SK-N-SH (cell line): Measurements from ENCODE around the gene NEIL3. TPM values are rescaled to one million over a fixed set of nuclear protein-coding genes. Genes with fewer than 3 reads are reported as not detected.
A peak's percentile ranks its signal among the peaks of the same experiment; 100 is the strongest.

ENCODE experiments used
- CTCF ChIA-PET: fragments of 300-600, 350-600 bp; formaldehyde crosslinking; extraction: SDS; loops from one replicate; lab custom pipeline; 2021; lab: Yijun Ruan, JAX
- POLR2A ChIA-PET: fragments of 350-600 bp; sonication (Branson Sonifier 250); formaldehyde crosslinking; extraction: SDS; loops from one replicate; lab custom pipeline; 2020; ENCODE audit warnings: antibody characterized with exemption, inconsistent platforms; lab: Yijun Ruan, JAX
- DNase-seq: peaks from one replicate; pipeline ENCODE4 v3.0.0; 2012
- H2AFZ ChIP-seq: fragments of 200-600 bp; sonication (generic); 2 replicates; pipeline ENCODE4 v1.8.1; 2016; ENCODE audit warnings: antibody characterized with exemption, mild to moderate bottlenecking, low read depth
- H3F3A ChIP-seq: fragments of 200-600 bp; sonication (generic); replicated peaks from 2 replicates; pipeline ENCODE3; 2016; ENCODE audit warnings: antibody characterized with exemption, mild to moderate bottlenecking; ENCODE audit not compliant: insufficient read depth
- H3K27ac ChIP-seq, 2 experiments: fragments of 200-500 bp in 1 of 2; fragments of 200-600 bp in 1 of 2; sonication (Bioruptor generic) in 1 of 2; sonication (generic), shearing (Covaris generic) in 1 of 2; 2 replicates each; pipeline versions ENCODE4 v1.5.1 to v1.6.1; 2014 to 2016; ENCODE audit warnings: low read depth in 2 of 2, inconsistent platforms in 1 of 2, low read length in 1 of 2, mild to moderate bottlenecking in 1 of 2, mixed read lengths in 1 of 2
- H3K27me3 ChIP-seq: fragments of 200-600 bp; sonication (generic), shearing (Covaris generic); 2 replicates; pipeline ENCODE4 v1.6.1; 2016; ENCODE audit warnings: mixed run types; ENCODE audit not compliant: insufficient read depth
- H3K36me3 ChIP-seq, 2 experiments: fragments of 200-500 bp in 1 of 2; fragments of 200-600 bp in 1 of 2; sonication (Bioruptor generic) in 1 of 2; sonication (generic) in 1 of 2; replicated peaks in 1 of 2; 2 replicates each; pipeline versions ENCODE3 to v1.5.1; 2014 to 2016; ENCODE audit warnings: low read length in 1 of 2, mild to moderate bottlenecking in 1 of 2; ENCODE audit not compliant: insufficient read depth in 2 of 2, control insufficient read depth in 1 of 2
- H3K4me1 ChIP-seq, 2 experiments: fragments of 200-500 bp in 1 of 2; fragments of 200-600 bp in 1 of 2; sonication (Bioruptor generic) in 1 of 2; sonication (generic), shearing (Covaris generic) in 1 of 2; 2 replicates each; pipeline versions ENCODE4 v1.5.1 to v1.6.1; 2014 to 2016; ENCODE audit warnings: low read depth in 1 of 2, low read length in 1 of 2, mixed run types in 1 of 2; ENCODE audit not compliant: insufficient read depth in 2 of 2, control insufficient read depth in 1 of 2
- H3K4me2 ChIP-seq: fragments of 200-600 bp; sonication (generic), shearing (Covaris generic); 2 replicates; pipeline ENCODE4 v1.6.1; 2017; ENCODE audit warnings: mixed run types
- H3K4me3 ChIP-seq, 2 experiments: fragments of 200-500 bp in 1 of 2; fragments of 200-600 bp in 1 of 2; sonication (Bioruptor generic) in 1 of 2; sonication (generic), shearing (Covaris generic) in 1 of 2; 2 replicates each; pipeline versions ENCODE4 v1.5.1 to v1.8.1; 2014 to 2016; ENCODE audit warnings: low read depth in 2 of 2, inconsistent platforms in 1 of 2, low read length in 1 of 2, mild to moderate bottlenecking in 1 of 2, mixed read lengths in 1 of 2, moderate library complexity in 1 of 2
- H3K79me2 ChIP-seq: fragments of 200-600 bp; sonication (generic); 2 replicates; pipeline ENCODE4 v1.8.1; 2017; ENCODE audit warnings: mild to moderate bottlenecking; ENCODE audit not compliant: insufficient read depth
- H3K9ac ChIP-seq: fragments of 200-600 bp; sonication (generic); 2 replicates; pipeline ENCODE4 v1.6.1; 2017; ENCODE audit warnings: mixed run types
- H3K9me2 ChIP-seq: fragments of 200-600 bp; sonication (generic); 2 replicates; pipeline ENCODE4 v1.6.1; 2017; ENCODE audit warnings: mixed run types
- H3K9me3 ChIP-seq: fragments of 200-600 bp; sonication (generic); 2 replicates; pipeline ENCODE4 v1.6.1; 2017; ENCODE audit warnings: mixed run types, mild to moderate bottlenecking, moderate library complexity
- H4K20me1 ChIP-seq: fragments of 200-600 bp; sonication (generic); 2 replicates; pipeline ENCODE4 v1.6.1; 2017; ENCODE audit warnings: mild to moderate bottlenecking, mixed run types; ENCODE audit not compliant: insufficient read depth
- CHD2 ChIP-seq: fragments of 150-350 bp; IDR thresholded peaks from 2 replicates; pipeline ENCODE4 v1.6.1; 2018; ENCODE audit warnings: low read length; ENCODE audit not compliant: partially characterized antibody
- ELF1 ChIP-seq: IDR thresholded peaks from 2 replicates; pipeline ENCODE4 v1.4.0; 2012
- EZH2phosphoT487 ChIP-seq: fragments of 200-600 bp; sonication (generic); IDR thresholded peaks from 2 replicates; pipeline ENCODE4 v1.6.1; 2017; ENCODE audit warnings: low read depth, mixed run types, mild to moderate bottlenecking, antibody characterized with exemption, moderate library complexity, borderline replicate concordance
- FOSL2 ChIP-seq: IDR thresholded peaks from 2 replicates; pipeline ENCODE4 v1.4.0; 2012; ENCODE audit warnings: low read depth, mild to moderate bottlenecking, moderate library complexity, borderline replicate concordance
- FOXJ3 ChIP-seq: sonication (generic); formaldehyde crosslinking; IDR thresholded peaks from 2 replicates; pipeline ENCODE4 v1.5.1; 2020; ENCODE audit warnings: mild to moderate bottlenecking, missing genetic modification reagents
- GABPA ChIP-seq: IDR thresholded peaks from 2 replicates; pipeline ENCODE4 v1.4.0; 2012; ENCODE audit warnings: low read depth, mild to moderate bottlenecking
- GATA2 ChIP-seq: sonication (generic); formaldehyde crosslinking; IDR thresholded peaks from 2 replicates; pipeline ENCODE4 v1.5.0; 2020; ENCODE audit warnings: mild to moderate bottlenecking, missing genetic modification reagents
- JUND ChIP-seq: IDR thresholded peaks from 2 replicates; pipeline ENCODE4 v1.4.0; 2012
- MAX ChIP-seq: IDR thresholded peaks from 2 replicates; pipeline ENCODE4 v1.4.0; 2012; ENCODE audit warnings: low read depth
- MXI1 ChIP-seq: IDR thresholded peaks from 2 replicates; pipeline ENCODE4 v1.6.1; 2012; ENCODE audit warnings: mild to moderate bottlenecking, low read depth, low read length, improper control_type of control experiment
- NFIC ChIP-seq: IDR thresholded peaks from 2 replicates; pipeline ENCODE4 v1.4.0; 2012; ENCODE audit warnings: borderline replicate concordance
- NRF1 ChIP-seq: IDR thresholded peaks from 2 replicates; pipeline ENCODE4 v1.6.1; 2012; ENCODE audit warnings: low read depth, mild to moderate bottlenecking, low read length
- RAD21 ChIP-seq: IDR thresholded peaks from 2 replicates; pipeline ENCODE4 v1.6.1; 2012; ENCODE audit warnings: mild to moderate bottlenecking, low read length
- RCOR1 ChIP-seq: fragments of 150-350 bp; IDR thresholded peaks from 2 replicates; pipeline ENCODE4 v1.6.1; 2017; ENCODE audit warnings: antibody characterized with exemption, low read length
- RFX5 ChIP-seq: IDR thresholded peaks from 2 replicates; pipeline ENCODE4 v1.6.1; 2012; ENCODE audit warnings: mild to moderate bottlenecking, improper control_type of control experiment, low read length
- SMC3 ChIP-seq: IDR thresholded peaks from 2 replicates; pipeline ENCODE4 v1.6.1; 2012; ENCODE audit warnings: low read depth, low read length, improper control_type of control experiment
- TCF12 ChIP-seq: IDR thresholded peaks from 2 replicates; pipeline ENCODE4 v1.4.0; 2012
- WGBS: methylation state at CpG from one replicate; pipeline ENCODE4 v1.1.6; 2017; ENCODE audit warnings: low lambda C conversion rate; 5-methylcytosine and 5-hydroxymethylcytosine counted together
- polyA plus RNA-seq, 3 experiments: library from polyadenylated mRNA; depleted of rRNA; stranded (reverse); fragments of >200 nt; gene quantifications; 2 replicates each; pipeline ENCODE4 v1.2.3, GENCODE V29; 2012
- TF ChIP-seq, protein P1 (sequence below): IDR thresholded peaks from 2 replicates; pipeline ENCODE4 v1.6.1; 2012; ENCODE audit warnings: mild to moderate bottlenecking, low read depth, low read length, moderate library complexity
- TF ChIP-seq, protein P2 (sequence below): fragments of 150-350 bp; IDR thresholded peaks from 2 replicates; pipeline ENCODE4 v1.6.1; 2017; ENCODE audit warnings: antibody characterized with exemption, low read length, low read depth, borderline replicate concordance

Gene NEIL3
- polyA plus RNA-seq, 1 of the 3 experiments (the other 2 are of a cell fraction), result 3.6 TPM

DNA sequence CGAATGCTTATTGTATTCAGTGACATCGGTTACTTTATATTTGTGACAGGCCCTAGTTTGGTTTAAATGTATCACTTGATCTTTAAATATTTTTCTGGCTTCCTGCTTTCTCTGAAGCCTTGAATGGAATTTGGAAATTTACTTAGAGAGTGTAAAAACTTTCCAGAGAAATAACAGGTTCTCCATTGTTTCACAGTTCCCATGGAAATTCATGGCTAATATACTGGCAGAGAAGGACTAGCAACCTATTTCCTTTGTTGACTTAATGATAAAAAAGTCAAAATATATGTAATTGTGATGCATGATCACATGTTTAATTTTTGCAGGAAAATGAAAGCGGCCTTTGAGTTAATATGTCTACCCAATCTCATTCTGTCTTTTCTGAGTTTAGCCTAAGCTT, 13.2 kb downstream of the NEIL3 start:
- no peak for TF ChIP-seq MAX
- TF ChIP-seq, protein P1, sequence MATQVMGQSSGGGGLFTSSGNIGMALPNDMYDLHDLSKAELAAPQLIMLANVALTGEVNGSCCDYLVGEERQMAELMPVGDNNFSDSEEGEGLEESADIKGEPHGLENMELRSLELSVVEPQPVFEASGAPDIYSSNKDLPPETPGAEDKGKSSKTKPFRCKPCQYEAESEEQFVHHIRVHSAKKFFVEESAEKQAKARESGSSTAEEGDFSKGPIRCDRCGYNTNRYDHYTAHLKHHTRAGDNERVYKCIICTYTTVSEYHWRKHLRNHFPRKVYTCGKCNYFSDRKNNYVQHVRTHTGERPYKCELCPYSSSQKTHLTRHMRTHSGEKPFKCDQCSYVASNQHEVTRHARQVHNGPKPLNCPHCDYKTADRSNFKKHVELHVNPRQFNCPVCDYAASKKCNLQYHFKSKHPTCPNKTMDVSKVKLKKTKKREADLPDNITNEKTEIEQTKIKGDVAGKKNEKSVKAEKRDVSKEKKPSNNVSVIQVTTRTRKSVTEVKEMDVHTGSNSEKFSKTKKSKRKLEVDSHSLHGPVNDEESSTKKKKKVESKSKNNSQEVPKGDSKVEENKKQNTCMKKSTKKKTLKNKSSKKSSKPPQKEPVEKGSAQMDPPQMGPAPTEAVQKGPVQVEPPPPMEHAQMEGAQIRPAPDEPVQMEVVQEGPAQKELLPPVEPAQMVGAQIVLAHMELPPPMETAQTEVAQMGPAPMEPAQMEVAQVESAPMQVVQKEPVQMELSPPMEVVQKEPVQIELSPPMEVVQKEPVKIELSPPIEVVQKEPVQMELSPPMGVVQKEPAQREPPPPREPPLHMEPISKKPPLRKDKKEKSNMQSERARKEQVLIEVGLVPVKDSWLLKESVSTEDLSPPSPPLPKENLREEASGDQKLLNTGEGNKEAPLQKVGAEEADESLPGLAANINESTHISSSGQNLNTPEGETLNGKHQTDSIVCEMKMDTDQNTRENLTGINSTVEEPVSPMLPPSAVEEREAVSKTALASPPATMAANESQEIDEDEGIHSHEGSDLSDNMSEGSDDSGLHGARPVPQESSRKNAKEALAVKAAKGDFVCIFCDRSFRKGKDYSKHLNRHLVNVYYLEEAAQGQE, result no peak
- no peak for TF ChIP-seq RAD21
- TF ChIP-seq FOXJ3 (CRISPR knock-in tag), result no peak
- no peak for TF ChIP-seq NFIC
- no peak for TF ChIP-seq SMC3
- TF ChIP-seq RFX5, result no peak
- Histone ChIP-seq H3K9me2 (no peaks in the 10 kb centered on the region), H3K9me3 (no peaks in the 10 kb centered on the region), H3K36me3 (peaks cover 3 to 15% of the 10 kb centered on the region in 2 experiments), H3K27ac (peak overlapping the region; percentile 44 to 93), H3K27me3 (no peaks in the 10 kb centered on the region), H2AFZ (0 out of 2 replicates have a peak overlapping the region, but pooled peaks have one; percentile 49), H3K79me2 (peaks cover 63% of the 10 kb centered on the region), H3K9ac (no peak overlapping the region), H3K4me1 (peaks cover 0 to 18% of the 10 kb centered on the region in 2 experiments; a peak in 2 of 4 replicates), H3F3A (no peaks in the 10 kb centered on the region), H3K4me2 (peak overlapping the region; percentile 42), H3K4me3 (0 out of 4 replicates have a peak overlapping the region, but pooled peaks of 1 of the 2 experiments have one; percentile 8), H4K20me1 (no peaks in the 10 kb centered on the region)
- CTCF ChIA-PET, result interaction anchor here (1.0 to 2.3 kb wide), 6 partner anchors 10 to 73 kb away, joined by 3 to 8 read pairs (median 6); partner anchors contain the start of gene NEIL3
- POLR2A ChIA-PET, result no interaction called here
- no peak for DNase-seq
- 70% methylated on average over 3 of the region's 3 CpGs for WGBS

- CTCF ChIA-PET, result interaction anchor here (1.0 to 2.3 kb wide), 4 partner anchors 11 to 73 kb away, joined by 3 to 8 read pairs (median 8); no protein-coding TSS in a partner anchor
Measured at GRCh38 chr4:177323416-177323815, 13.7 kb downstream of the NEIL3 start.

More at GRCh38 chr4:177323416-177323815, 13.7 kb downstream of the NEIL3 start:
- no peaks in the 10 kb centered on the region for H3K9me3 ChIP-seq
- H3K9ac ChIP-seq, result no peak overlapping the region
- no peaks in the 10 kb centered on the region for H3K9me2 ChIP-seq
- 71% methylated on average over 1 of the region's 1 CpG for WGBS
- H3K4me3 ChIP-seq, result 0 out of 4 replicates have a peak overlapping the region, but pooled peaks of 1 of the 2 experiments have one; percentile 8
- no peaks in the 10 kb centered on the region for H3F3A ChIP-seq
- H3K79me2 ChIP-seq, result peaks cover 63% of the 10 kb centered on the region
- H3K27me3 ChIP-seq, result no peaks in the 10 kb centered on the region
- POLR2A ChIA-PET, result interaction anchor here (0.7 kb wide), 1 partner anchor 41 kb away, joined by 3 read pairs; no protein-coding TSS in a partner anchor
- peaks cover 0 to 18% of the 10 kb centered on the region in 2 experiments; a peak in 2 of 4 replicates for H3K4me1 ChIP-seq
- no peak for TF ChIP-seq EZH2phosphoT487
- no peak for TF ChIP-seq JUND
- TF ChIP-seq, protein P2, sequence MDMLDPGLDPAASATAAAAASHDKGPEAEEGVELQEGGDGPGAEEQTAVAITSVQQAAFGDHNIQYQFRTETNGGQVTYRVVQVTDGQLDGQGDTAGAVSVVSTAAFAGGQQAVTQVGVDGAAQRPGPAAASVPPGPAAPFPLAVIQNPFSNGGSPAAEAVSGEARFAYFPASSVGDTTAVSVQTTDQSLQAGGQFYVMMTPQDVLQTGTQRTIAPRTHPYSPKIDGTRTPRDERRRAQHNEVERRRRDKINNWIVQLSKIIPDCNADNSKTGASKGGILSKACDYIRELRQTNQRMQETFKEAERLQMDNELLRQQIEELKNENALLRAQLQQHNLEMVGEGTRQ, result no peak
- TF ChIP-seq RCOR1, result peak; percentile 49; the same call in 1 of the 2 replicates
- TF ChIP-seq MXI1, result 0 out of 2 replicates have a peak, but pooled peaks have one; percentile 10
- TF ChIP-seq GATA2 (CRISPR knock-in tag), result peak; percentile 91
- TF ChIP-seq TCF12, result 0 out of 2 replicates have a peak, but pooled peaks have one; percentile 6
- no peak for TF ChIP-seq MAX
- TF ChIP-seq ELF1, result no peak
- no peak for TF ChIP-seq FOSL2
- peak; percentile 60 for TF ChIP-seq CHD2
- no peak for TF ChIP-seq GABPA
- TF ChIP-seq NRF1, result no peak
- TF ChIP-seq, all 33 proteins: peak for 5
- DNase-seq, result peak; percentile 54
- Histone ChIP-seq H2AFZ (0 out of 2 replicates have a peak overlapping the region, but pooled peaks have one; percentile 23), H3K27ac (peak overlapping the region; percentile 44 to 93), H4K20me1 (no peaks in the 10 kb centered on the region), H3K36me3 (peaks cover 8 to 15% of the 10 kb centered on the region in 2 experiments), H3K4me2 (peak overlapping the region; percentile 42)
